GM12873 (cell line): ENCODE data around the gene ARHGAP40.

Experiments
- CTCF ChIP-seq: IDR thresholded peaks from 2 replicates; pipeline ENCODE4 v1.5.1; 2012; ENCODE audit warnings: low read depth, mild to moderate bottlenecking, moderate library complexity, low read length, control low read depth; ENCODE audit not compliant: insufficient read depth; ENCODE audit errors: missing control alignments

ARHGAP40 gene

DNA sequence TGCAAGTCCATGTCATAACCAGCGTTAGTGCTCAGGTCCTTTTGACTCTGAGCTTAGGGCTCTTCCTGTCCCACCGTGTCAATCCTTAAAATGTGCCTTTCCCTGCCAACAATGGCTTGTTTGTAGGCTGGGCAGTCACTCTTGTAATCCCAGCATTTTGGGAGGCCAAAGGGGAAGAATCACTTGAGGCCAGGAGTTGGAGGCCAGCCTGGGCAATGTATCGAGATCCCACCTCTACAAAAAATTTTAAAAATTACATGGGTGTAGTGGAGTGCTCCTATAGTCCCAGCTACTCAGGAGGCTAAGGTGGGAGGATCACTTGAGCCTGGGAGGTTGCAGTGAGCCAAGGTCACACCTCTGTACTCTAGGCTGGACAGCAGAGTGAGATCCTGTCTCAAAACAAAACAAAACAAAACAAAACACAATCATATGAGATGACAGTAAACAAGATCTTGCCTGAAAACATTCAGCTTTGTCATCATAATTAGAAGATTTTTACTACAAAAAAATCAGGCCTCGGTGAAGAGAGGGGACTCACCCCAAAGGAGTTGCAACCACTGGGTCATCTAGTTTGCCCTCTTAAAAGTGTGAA, 70.2 kb downstream of the ARHGAP40 start:
- TF ChIP-seq CTCF = no peak

- TF ChIP-seq CTCF = no peak
These were observed 70.9 kb downstream of the ARHGAP40 start for GRCh38 chr20:38672504-38672903.

DNA sequence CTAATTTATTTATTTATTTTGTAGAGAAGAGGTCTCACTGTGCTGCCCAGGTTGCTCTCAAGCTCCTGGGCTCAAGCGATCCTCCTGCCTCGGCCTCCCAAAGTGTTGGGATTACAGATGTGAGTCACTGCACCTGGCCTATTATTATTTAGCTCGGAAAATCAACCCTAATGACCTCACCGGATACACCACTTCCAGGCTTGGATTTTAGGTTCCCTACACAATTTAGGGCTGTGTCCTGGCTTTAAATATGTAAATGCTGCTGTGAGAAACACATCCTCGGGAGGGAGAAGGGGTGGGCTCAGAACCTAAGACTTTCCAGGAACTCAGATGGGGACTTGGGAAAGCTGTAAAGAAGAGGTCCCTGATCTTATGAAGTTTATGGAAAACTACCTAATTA, 71.7 kb downstream of the ARHGAP40 start:
- no peak for TF ChIP-seq CTCF

- TF ChIP-seq CTCF = no peak
These were observed 72.1 kb downstream of the ARHGAP40 start for GRCh38 chr20:38673725-38674091.

DNA sequence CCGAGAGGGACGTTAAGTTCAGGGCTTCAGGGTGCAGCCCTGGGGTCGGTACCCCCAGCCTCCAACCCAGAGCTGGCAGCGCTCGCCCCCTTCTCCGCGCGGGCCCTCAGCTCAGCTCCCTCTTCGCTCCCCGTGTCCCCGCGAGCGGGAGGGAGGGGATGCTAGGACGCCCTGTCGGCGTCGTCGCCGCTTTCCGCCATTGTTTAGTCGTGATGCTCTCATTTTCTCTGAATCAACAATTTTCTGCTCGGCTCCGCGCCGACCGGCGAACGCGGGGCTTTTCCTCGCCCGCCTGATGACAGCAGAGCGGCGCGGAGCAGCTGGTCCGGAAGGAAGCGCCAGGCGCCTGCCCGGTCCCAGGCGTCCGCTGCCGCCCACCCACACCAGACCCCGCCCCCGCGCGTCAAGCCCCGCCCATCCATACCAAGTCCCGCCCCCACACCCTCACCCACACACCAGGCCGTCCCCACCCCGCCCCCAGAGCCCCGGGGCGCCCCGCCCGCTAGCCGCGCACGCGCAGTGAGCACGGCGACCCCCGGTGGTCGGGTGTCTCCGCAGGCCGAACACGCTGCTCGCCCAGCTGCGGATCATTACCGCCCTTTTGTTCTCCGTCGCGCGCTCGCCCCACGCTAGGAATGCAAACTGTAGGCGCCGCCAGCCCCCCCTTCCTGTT, 72.6 kb downstream of the ARHGAP40 start:
- TF ChIP-seq CTCF = no peak

- TF ChIP-seq CTCF = no peak
These were observed 73.1 kb downstream of the ARHGAP40 start for GRCh38 chr20:38674765-38675133.

- TF ChIP-seq CTCF = no peak
These were observed 75.0 kb downstream of the ARHGAP40 start for GRCh38 chr20:38676576-38676975.
